HEK293 (cell line): ENCODE data around the gene ODR4.

ENCODE experiments used
- CTCF ChIA-PET: fragments of 350-600 bp; formaldehyde crosslinking; extraction: SDS; loops from one replicate; lab custom pipeline; 2021; ENCODE audit warnings: antibody characterized with exemption; lab: Yijun Ruan, JAX
- POLR2A ChIA-PET: fragments of 300-600 bp; formaldehyde crosslinking; extraction: SDS; loops from one replicate; lab custom pipeline; 2020; ENCODE audit warnings: antibody characterized with exemption, inconsistent platforms; lab: Yijun Ruan, JAX
- H3K27ac ChIP-seq: fragments of 200-500 bp; sonication (Bioruptor generic); 2 replicates; pipeline ENCODE4 v1.5.1; 2014; ENCODE audit warnings: low read depth, low read length, control low read depth, inconsistent platforms; ENCODE audit errors: extremely low read depth
- H3K36me3 ChIP-seq, 2 experiments: fragments of 200-500 bp in 1 of 2; sonication (Bioruptor generic) in 1 of 2; 1 replicate in 1 of 2; 2 replicates in 1 of 2; pipeline ENCODE4 v1.5.1; 2014 to 2017; ENCODE audit warnings: inconsistent platforms in 2 of 2, low read length in 2 of 2; ENCODE audit not compliant: control insufficient read depth in 2 of 2, insufficient read depth in 1 of 2
- H3K4me1 ChIP-seq: fragments of 200-500 bp; sonication (Bioruptor generic); 2 replicates; pipeline ENCODE4 v1.5.1; 2014; ENCODE audit warnings: mild to moderate bottlenecking, low read length, inconsistent platforms; ENCODE audit not compliant: control insufficient read depth, insufficient read depth
- H3K4me3 ChIP-seq: 2 replicates; pipeline ENCODE4 v1.5.1; 2011; ENCODE audit warnings: low read depth, mild to moderate bottlenecking, control low read depth, low read length, moderate library complexity
- H3K9me3 ChIP-seq: fragments of 200-500 bp; sonication (Bioruptor generic); 2 replicates; pipeline ENCODE4 v1.5.1; 2014; ENCODE audit warnings: low read depth, low read length, inconsistent platforms; ENCODE audit not compliant: control insufficient read depth, insufficient read depth
- ELK4 ChIP-seq: IDR thresholded peaks from 2 replicates; pipeline ENCODE4 v1.6.1; 2011; ENCODE audit warnings: mild to moderate bottlenecking, low read depth, low read length, borderline replicate concordance
- PRDM1 ChIP-seq: fragments of 450-650 bp; formaldehyde crosslinking; IDR thresholded peaks from 2 replicates; pipeline ENCODE4; 2016; ENCODE audit warnings: missing biosample characterization, missing genetic modification characterization
- ZFHX2 ChIP-seq: fragments of 450-650 bp; formaldehyde crosslinking; conservative IDR thresholded peaks from 2 replicates; pipeline ENCODE4 v1.5.1; 2016; ENCODE audit warnings: missing biosample characterization, missing genetic modification characterization
- ZFP41 ChIP-seq: fragments of 450-650 bp; formaldehyde crosslinking; IDR thresholded peaks from 2 replicates; pipeline ENCODE4 v1.5.1; 2016; ENCODE audit warnings: missing biosample characterization, missing genetic modification characterization, borderline replicate concordance
- ZNF114 ChIP-seq: fragments of 450-650 bp; formaldehyde crosslinking; IDR thresholded peaks from 2 replicates; pipeline ENCODE4 v1.5.0; 2017; ENCODE audit warnings: missing biosample characterization, missing genetic modification characterization
- ZNF138 ChIP-seq: fragments of 450-650 bp; formaldehyde crosslinking; IDR thresholded peaks from 2 replicates; pipeline ENCODE4 v1.5.1; 2016; ENCODE audit warnings: missing biosample characterization, missing genetic modification characterization, borderline replicate concordance
- ZNF140 ChIP-seq: fragments of 450-650 bp; formaldehyde crosslinking; IDR thresholded peaks from 2 replicates; pipeline ENCODE4 v1.5.1; 2016; ENCODE audit warnings: missing biosample characterization, missing genetic modification characterization
- ZNF157 ChIP-seq: fragments of 450-650 bp; formaldehyde crosslinking; IDR thresholded peaks from 2 replicates; pipeline ENCODE4 v1.5.1; 2016; ENCODE audit warnings: missing biosample characterization, missing genetic modification characterization
- ZNF2 ChIP-seq: fragments of 450-650 bp; formaldehyde crosslinking; IDR thresholded peaks from 2 replicates; pipeline ENCODE4 v1.5.1; 2016; ENCODE audit warnings: missing biosample characterization, missing genetic modification characterization
- ZNF311 ChIP-seq: fragments of 450-650 bp; formaldehyde crosslinking; IDR thresholded peaks from 2 replicates; pipeline ENCODE4 v1.5.1; 2017; ENCODE audit warnings: missing biosample characterization, missing genetic modification characterization, borderline replicate concordance
- ZNF366 ChIP-seq: fragments of 450-650 bp; formaldehyde crosslinking; conservative IDR thresholded peaks from 2 replicates; pipeline ENCODE4 v1.5.1; 2016; ENCODE audit warnings: missing biosample characterization, missing genetic modification characterization
- ZNF394 ChIP-seq: fragments of 450-650 bp; formaldehyde crosslinking; IDR thresholded peaks from 2 replicates; pipeline ENCODE4 v1.5.1; 2016; ENCODE audit warnings: missing biosample characterization, missing genetic modification characterization, mild to moderate bottlenecking, moderate library complexity, borderline replicate concordance
- ZNF423 ChIP-seq: fragments of 450-650 bp; formaldehyde crosslinking; IDR thresholded peaks from 2 replicates; pipeline ENCODE4 v1.5.1; 2016; ENCODE audit warnings: missing biosample characterization, missing genetic modification characterization
- ZNF426 ChIP-seq: fragments of 450-650 bp; formaldehyde crosslinking; IDR thresholded peaks from 2 replicates; pipeline ENCODE4 v1.5.1; 2017; ENCODE audit warnings: missing biosample characterization, missing genetic modification characterization, mild to moderate bottlenecking, inconsistent platforms, moderate library complexity
- ZNF433 ChIP-seq: fragments of 450-650 bp; formaldehyde crosslinking; IDR thresholded peaks from 2 replicates; pipeline ENCODE4 v1.5.1; 2016; ENCODE audit warnings: missing biosample characterization, missing genetic modification characterization, low read depth
- ZNF449 ChIP-seq: fragments of 450-650 bp; formaldehyde crosslinking; IDR thresholded peaks from 2 replicates; pipeline ENCODE4 v1.5.1; 2017; ENCODE audit warnings: missing biosample characterization, mild to moderate bottlenecking, missing genetic modification characterization, moderate library complexity
- ZNF514 ChIP-seq: fragments of 450-650 bp; formaldehyde crosslinking; IDR thresholded peaks from 2 replicates; pipeline ENCODE4 v1.5.1; 2016; ENCODE audit warnings: missing biosample characterization, missing genetic modification characterization
- ZNF521 ChIP-seq: fragments of 450-650 bp; formaldehyde crosslinking; IDR thresholded peaks from 2 replicates; pipeline ENCODE4 v1.5.1; 2017; ENCODE audit warnings: missing biosample characterization, mild to moderate bottlenecking, missing genetic modification characterization
- ZNF549 ChIP-seq: fragments of 450-650 bp; IDR thresholded peaks from 2 replicates; pipeline ENCODE4 v1.5.1; 2018; ENCODE audit warnings: missing biosample characterization, missing genetic modification characterization, mild to moderate bottlenecking, inconsistent platforms, moderate library complexity
- ZNF654 ChIP-seq: fragments of 450-650 bp; formaldehyde crosslinking; IDR thresholded peaks from 2 replicates; pipeline ENCODE4 v1.5.1; 2016; ENCODE audit warnings: low read depth, missing biosample characterization, missing genetic modification characterization
- ZSCAN30 ChIP-seq: fragments of 450-650 bp; IDR thresholded peaks from 2 replicates; pipeline ENCODE4 v1.5.1; 2018; ENCODE audit warnings: missing biosample characterization, mild to moderate bottlenecking, missing genetic modification characterization, moderate library complexity
- TF ChIP-seq, protein P1 (sequence below): fragments of 450-650 bp; formaldehyde crosslinking; IDR thresholded peaks from 2 replicates; pipeline ENCODE4 v1.5.1; 2016; ENCODE audit warnings: missing biosample characterization, missing genetic modification characterization

The ODR4 gene

DNA sequence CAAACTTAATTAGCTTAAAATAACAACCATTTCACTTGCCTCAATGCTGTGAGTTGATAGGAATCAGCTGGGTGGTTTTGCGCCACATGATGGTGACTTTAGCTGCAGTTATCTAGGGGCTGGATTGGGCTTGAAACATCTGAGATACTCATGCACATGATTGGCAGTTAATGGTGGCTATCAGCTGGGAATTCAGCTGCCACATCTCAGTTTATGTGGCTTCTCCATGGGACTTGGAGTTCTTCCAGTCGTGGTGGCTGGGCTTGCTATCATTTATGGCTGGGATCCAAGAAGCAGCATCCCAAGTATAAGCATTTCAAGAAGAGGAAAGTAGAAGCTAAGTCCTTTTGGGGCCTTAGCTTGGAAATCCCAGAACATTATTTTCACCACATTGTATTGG lies 48.9 kb downstream of the ODR4 start:
- POLR2A ChIA-PET = no interaction called here
- Histone ChIP-seq H3K4me3 (no peak overlapping the region), H3K4me1 (no peaks in the 10 kb centered on the region), H3K27ac (no peak overlapping the region), H3K9me3 (no peaks in the 10 kb centered on the region), H3K36me3 (peaks cover 6% of the 10 kb centered on the region in 2 experiments)
- TF ChIP-seq ZNF157 (tag by site-specific recombination) (no peak), ZNF449 (peak; percentile 48; the same call in 1 of the 2 replicates)
- CTCF ChIA-PET = interaction anchor here (1.0 kb wide), 1 partner anchor 21 kb away, joined by 3 read pairs; no protein-coding TSS in a partner anchor

DNA sequence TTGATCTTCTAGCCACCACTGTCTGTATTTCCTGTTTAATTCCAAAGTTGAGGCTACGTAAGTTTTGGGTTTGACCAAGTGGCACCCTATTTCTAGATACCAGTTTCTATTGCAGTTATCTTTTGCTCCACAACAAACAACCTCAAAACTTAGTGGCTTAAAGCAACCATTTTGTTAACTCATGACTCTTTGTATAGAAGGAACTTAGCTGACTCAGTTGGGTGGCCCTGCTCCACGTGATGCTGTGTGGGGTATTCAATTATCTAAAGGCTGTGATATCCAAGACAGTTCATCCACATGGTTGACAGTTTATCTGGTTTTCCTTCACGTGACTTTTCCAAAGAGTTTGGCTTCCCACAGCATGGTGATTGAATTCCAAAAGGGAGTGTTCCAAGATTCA lies 50.5 kb downstream of the ODR4 start:
- H3K36me3 ChIP-seq = no peaks in the 10 kb centered on the region
- POLR2A ChIA-PET = no interaction called here

GRCh38 chr1:186429017-186429416 lies 53.4 kb downstream of the ODR4 start:
- CTCF ChIA-PET = no interaction called here
- Histone ChIP-seq H3K4me1 (no peaks in the 10 kb centered on the region), H3K36me3 (no peaks in the 10 kb centered on the region)
- TF ChIP-seq ZNF514 (tag by site-specific recombination) (no peak), ZNF433 (no peak)
- TF ChIP-seq, all 188 proteins: peak for 0
- POLR2A ChIA-PET = no interaction called here
- Histone ChIP-seq H3K9me3 (no peaks in the 10 kb centered on the region), H3K27ac (no peak overlapping the region), H3K4me3 (no peak overlapping the region)

More for the DNA sequence above, 50.5 kb downstream of the ODR4 start:
- Histone ChIP-seq H3K27ac (no peak overlapping the region), H3K9me3 (no peaks in the 10 kb centered on the region), H3K4me1 (no peaks in the 10 kb centered on the region), H3K4me3 (no peak overlapping the region)
- no peak for TF ChIP-seq ZNF138
- TF ChIP-seq ZFHX2 = no peak
- TF ChIP-seq ZNF423 (tag by site-specific recombination) = no peak
- TF ChIP-seq ZNF114 (tag by site-specific recombination) = no peak
- no peak for TF ChIP-seq ZNF521 (tag by site-specific recombination)
- no peak for TF ChIP-seq ZNF2
- CTCF ChIA-PET = no interaction called here

DNA sequence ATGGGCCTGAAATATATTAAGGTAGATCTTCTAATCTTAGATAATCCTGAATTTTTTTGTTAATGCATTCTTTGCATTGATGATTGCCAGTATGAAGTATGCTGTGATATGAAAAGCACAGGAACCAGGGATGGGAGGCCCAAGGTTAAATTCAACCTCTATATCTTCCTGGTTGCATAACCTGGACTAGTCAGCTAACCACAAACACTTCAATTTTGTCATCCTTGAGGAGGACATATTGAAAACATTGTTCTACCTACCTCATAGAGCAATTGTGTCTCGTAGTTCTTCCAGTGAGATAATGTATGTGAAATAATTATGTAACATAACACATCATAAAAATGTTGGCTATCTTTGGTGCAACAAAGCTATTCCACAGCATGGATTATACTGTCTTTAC lies 59.7 kb downstream of the ODR4 start:
- CTCF ChIA-PET = interaction anchor here (1.2 kb wide), 1 partner anchor 31 kb away, joined by 4 read pairs; no protein-coding TSS in a partner anchor
- POLR2A ChIA-PET = no interaction called here
- TF ChIP-seq, protein P1, sequence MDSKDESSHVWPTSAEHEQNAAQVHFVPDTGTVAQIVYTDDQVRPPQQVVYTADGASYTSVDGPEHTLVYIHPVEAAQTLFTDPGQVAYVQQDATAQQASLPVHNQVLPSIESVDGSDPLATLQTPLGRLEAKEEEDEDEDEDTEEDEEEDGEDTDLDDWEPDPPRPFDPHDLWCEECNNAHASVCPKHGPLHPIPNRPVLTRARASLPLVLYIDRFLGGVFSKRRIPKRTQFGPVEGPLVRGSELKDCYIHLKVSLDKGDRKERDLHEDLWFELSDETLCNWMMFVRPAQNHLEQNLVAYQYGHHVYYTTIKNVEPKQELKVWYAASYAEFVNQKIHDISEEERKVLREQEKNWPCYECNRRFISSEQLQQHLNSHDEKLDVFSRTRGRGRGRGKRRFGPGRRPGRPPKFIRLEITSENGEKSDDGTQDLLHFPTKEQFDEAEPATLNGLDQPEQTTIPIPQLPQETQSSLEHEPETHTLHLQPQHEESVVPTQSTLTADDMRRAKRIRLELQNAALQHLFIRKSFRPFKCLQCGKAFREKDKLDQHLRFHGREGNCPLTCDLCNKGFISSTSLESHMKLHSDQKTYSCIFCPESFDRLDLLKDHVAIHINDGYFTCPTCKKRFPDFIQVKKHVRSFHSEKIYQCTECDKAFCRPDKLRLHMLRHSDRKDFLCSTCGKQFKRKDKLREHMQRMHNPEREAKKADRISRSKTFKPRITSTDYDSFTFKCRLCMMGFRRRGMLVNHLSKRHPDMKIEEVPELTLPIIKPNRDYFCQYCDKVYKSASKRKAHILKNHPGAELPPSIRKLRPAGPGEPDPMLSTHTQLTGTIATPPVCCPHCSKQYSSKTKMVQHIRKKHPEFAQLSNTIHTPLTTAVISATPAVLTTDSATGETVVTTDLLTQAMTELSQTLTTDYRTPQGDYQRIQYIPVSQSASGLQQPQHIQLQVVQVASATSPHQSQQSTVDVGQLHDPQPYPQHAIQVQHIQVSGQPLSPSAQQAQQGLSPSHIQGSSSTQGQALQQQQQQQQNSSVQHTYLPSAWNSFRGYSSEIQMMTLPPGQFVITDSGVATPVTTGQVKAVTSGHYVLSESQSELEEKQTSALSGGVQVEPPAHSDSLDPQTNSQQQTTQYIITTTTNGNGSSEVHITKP = no peak
- TF ChIP-seq ZNF654 (tag by site-specific recombination) (no peak), ZNF311 (tag by site-specific recombination) (no peak), ZNF549 (no peak), ZNF426 (tag by site-specific recombination) (no peak), ZFP41 (tag by site-specific recombination) (no peak), ELK4 (no peak), ZNF140 (tag by site-specific recombination) (no peak), PRDM1 (no peak), ZNF394 (tag by site-specific recombination) (no peak), ZNF366 (no peak), ZSCAN30 (no peak)

More for the DNA sequence above, 59.7 kb downstream of the ODR4 start:
- Histone ChIP-seq H3K4me1 (no peaks in the 10 kb centered on the region), H3K27ac (no peak overlapping the region), H3K9me3 (no peaks in the 10 kb centered on the region), H3K36me3 (no peaks in the 10 kb centered on the region), H3K4me3 (no peak overlapping the region)
